HEK293T (cell line): ENCODE results near the gene TAOK2.

Experiments
- FOXK2 ChIP-seq: fragments of 450-650 bp; IDR thresholded peaks from 2 replicates; pipeline ENCODE4 v1.6.1; 2016; ENCODE audit warnings: mild to moderate bottlenecking
- FOXM1 ChIP-seq: fragments of 450-650 bp; IDR thresholded peaks from 2 replicates; pipeline ENCODE4 v1.6.1; 2017; ENCODE audit warnings: mild to moderate bottlenecking, borderline replicate concordance
- HDGF ChIP-seq: fragments of 450-650 bp; IDR thresholded peaks from 2 replicates; pipeline ENCODE4 v1.6.1; 2017; ENCODE audit warnings: antibody characterized with exemption, borderline replicate concordance
- NFRKB ChIP-seq: fragments of 450-650 bp; IDR thresholded peaks from 2 replicates; pipeline ENCODE4 v1.6.1; 2016; ENCODE audit warnings: mild to moderate bottlenecking, moderate library complexity
- PKNOX1 ChIP-seq: fragments of 450-650 bp; IDR thresholded peaks from 2 replicates; pipeline ENCODE4 v1.6.1; 2016
- SP1 ChIP-seq: fragments of 450-650 bp; IDR thresholded peaks from 2 replicates; pipeline ENCODE4 v1.6.1; 2017
- TARDBP ChIP-seq: fragments of 450-650 bp; IDR thresholded peaks from 2 replicates; pipeline ENCODE4 v1.6.1; 2016

- TF ChIP-seq TARDBP: no peak
- no peak for TF ChIP-seq FOXM1
- TF ChIP-seq SP1: no peak
- no peak for TF ChIP-seq NFRKB
- TF ChIP-seq PKNOX1: no peak
- no peak for TF ChIP-seq FOXK2
- TF ChIP-seq HDGF: no peak
Measured at GRCh38 chr16:30031477-30031918, 57.8 kb downstream of the TAOK2 start.
